B cell (primary cell): Measurements from ENCODE around the gene MVB12A.

Experiments
- CTCF ChIP-seq: fragments of 200-600 bp; IDR thresholded peaks from one replicate; pipeline ENCODE4 v1.8.0; 2022; ENCODE audit warnings: antibody characterized with exemption, mild to moderate bottlenecking
- EZH2 ChIP-seq: IDR thresholded peaks from 2 replicates; pipeline ENCODE4 v1.6.1; 2012; ENCODE audit warnings: borderline replicate concordance, low read depth, mild to moderate bottlenecking, moderate library complexity, low read length; ENCODE audit not compliant: insufficient read depth, poor library complexity, severe bottlenecking

GRCh38 chr19:17456127-17456526, 36.3 kb downstream of the MVB12A start:
- no peak for TF ChIP-seq CTCF
- no peak for TF ChIP-seq EZH2
